Renal cortex interstitium (tissue), 11 donors: ENCODE measurements around the gene FOXN4. TPM values are rescaled to one million over a fixed set of nuclear protein-coding genes. Genes with fewer than 3 reads are reported as not detected.
A peak's percentile ranks its signal among the peaks of the same experiment; 100 is the strongest.

Source experiments
- DNase-seq, 11 donors: peaks; one replicate each; pipeline ENCODE4 v3.0.0-alpha.2; 2013; ENCODE audit warnings: low read depth in 9 of 11, low spot score in 4 of 11; ENCODE audit errors: extremely low read depth in 1 of 11
- polyA plus RNA-seq, 3 donors: library from polyadenylated mRNA; unstranded; fragments of 120-200 nt; gene quantifications; one replicate each; pipeline ENCODE4 v1.2.1, GENCODE V29; 2013; ENCODE audit not compliant: insufficient read length in 3 of 3

Gene FOXN4
- polyA plus RNA-seq, 3 donors = 1.7 to 2.2 (median 1.8) TPM

DNA sequence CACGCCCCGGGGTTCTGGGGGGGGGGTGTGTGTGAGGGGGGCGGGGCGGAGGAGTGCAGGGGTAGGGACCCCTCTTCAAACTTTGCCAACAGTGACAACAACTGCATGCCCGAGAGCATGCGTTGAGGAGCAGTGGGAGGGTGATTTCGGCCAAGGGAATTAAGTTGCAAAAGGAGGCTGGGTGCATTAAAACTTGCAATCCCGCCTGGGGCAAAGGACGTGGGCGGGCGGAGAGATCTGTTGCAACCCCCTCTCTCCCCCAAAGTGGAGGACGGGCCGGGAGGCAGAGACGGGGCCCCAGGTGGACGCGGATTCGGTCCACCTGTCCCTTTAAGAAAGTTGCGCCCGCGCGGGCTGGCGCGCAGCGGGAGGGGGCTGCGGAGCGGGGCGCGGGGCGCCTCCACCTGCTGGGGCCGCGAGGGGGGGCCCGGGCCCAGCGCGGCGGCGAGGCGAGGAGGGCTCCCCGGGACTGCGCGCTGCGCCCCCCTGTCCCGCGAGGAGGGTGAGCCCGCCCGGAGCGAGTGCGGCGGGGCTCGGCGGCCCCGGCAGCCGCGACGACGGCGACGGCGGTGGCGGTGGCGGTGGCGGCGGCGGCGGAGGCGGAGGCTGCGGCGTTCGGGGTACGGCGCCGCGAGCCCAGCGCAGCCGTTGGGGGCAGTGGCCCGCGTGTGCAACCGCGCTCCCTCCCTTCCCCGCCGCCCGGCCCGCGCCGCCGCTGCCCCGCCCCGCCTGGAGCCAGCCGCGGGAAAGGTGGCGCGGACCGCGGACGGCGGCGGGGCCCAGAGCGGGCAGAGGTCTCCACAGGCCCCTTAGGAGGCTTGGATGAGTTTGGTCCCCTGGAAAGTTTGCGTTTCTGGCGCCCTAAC, 530 bp upstream of the FOXN4 start:
- peak in 2 of 11 donors; percentile 18 to 22 for DNase-seq

DNA sequence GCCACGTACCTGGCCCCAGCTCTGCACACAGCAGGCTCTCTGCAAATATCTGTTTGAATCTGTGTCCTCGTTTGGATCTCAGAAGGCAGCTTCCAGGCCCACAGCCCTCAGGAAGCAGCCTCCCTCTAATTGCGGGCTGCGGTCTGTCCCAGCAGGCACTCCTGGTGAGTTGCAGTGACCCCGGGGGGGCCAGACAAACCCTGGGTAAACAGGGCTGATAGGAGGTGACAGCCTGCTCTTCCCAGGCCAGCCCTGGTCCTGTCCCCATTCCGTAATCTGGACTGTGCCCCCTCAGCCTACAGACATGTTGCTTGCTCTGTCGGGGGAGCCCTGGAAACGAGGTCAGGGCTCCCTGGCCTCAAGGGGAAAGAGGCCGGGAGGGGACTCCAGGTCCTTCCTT, 2.0 kb downstream of the FOXN4 start:
- no peak for DNase-seq

DNA sequence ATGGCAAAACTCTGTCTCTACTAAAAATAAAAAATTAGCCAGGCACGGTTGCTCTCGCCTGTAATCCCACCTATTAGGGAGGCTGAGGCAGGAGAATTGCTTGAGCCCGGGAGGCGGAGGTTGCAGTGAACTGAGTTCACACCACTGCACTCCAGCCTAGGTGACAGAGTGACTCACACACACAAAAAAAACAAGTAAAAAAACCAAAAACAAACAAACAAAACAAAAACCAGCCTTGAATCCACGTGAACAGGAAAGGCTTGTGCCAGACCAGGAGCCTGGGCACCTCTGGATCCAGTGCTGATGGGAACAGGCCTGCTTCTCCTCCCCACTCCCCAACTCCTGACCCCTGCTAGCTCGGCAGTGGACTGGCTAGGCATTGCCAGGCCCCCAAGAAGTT, 3.5 kb downstream of the FOXN4 start:
- no peak for DNase-seq

DNA sequence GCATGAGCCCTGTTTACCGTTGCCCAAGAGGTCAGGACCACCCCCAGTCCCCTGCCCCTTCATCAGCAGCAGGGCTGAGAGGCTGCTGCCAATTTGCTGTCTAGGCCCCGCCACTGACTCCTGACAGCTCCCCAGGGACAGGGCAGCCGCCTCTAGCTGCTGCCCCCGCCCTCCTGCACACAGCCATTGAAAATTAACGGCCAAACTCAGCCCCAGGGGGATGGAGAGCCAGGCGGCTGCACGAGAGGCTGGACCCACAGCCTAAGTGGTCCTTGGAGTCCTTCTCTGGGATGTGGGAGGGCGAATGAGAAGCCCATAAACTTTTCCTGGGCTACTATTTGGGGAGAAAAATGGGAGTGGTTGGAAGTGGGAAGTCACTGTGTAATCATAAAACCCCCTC, 4.6 kb downstream of the FOXN4 start:
- DNase-seq = no peak

DNA sequence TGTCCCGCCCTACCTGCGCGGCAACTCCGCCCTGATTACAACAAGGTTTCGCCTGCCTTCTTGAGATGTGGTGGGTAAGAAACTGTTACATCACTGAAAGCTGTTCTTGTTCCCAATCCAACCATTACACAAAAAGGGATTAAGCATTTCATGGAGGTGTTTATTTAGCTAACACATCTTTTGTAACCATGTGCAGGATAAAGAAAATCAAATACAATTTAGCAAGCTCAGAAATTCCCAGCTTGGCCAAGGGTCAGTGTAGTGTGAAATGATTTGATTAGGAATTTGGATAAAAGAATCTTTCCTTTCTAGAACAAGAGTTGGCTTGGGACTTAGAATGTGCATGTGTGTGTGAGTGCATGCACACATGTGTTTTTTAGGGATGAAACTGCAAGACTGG, 6.3 kb downstream of the FOXN4 start:
- no peak for DNase-seq

DNA sequence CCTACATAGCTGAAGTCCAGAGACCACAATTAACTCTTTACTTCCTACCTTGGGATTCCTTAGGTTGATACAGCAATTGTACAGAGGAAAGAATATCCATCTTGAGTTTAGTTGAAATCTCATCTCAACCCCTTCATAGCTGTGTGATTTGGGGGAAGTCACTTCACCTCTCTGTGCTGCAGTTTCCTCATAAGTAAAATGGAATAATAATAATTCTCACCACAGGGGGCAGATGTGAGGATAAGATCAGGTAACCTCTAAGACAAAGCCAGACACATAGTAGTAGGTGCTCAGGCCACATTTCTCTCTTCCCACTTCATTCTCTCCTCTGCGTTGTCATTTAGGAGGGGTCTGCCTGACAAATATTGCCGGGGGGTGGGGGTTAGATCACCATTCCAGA, 6.7 kb downstream of the FOXN4 start:
- DNase-seq = no peak

DNA sequence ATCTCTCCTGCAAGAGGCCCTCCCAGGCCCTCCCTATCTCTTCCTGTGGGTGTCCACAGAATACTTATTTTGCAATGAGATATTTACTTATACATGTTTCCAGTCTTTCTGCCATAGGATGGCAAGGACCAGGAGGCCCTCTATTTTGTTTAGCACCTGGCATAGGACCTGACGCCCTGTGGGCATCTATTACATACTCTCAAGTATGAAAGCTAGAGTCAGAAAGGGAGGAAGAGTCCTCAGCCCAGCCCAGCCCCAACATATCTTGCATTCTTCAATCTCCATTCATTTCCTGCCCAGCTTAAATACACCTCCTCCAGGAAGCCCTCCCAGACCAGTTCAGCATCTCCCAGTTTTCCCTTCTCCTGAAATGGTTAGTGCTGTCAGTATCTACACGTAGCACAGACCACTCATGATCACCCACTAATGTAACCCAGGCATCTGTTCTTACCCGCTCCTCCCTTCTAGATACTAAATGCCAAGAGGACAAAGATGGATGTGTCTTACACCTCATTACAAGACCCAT, 7.4 kb downstream of the FOXN4 start:
- DNase-seq = no peak

DNA sequence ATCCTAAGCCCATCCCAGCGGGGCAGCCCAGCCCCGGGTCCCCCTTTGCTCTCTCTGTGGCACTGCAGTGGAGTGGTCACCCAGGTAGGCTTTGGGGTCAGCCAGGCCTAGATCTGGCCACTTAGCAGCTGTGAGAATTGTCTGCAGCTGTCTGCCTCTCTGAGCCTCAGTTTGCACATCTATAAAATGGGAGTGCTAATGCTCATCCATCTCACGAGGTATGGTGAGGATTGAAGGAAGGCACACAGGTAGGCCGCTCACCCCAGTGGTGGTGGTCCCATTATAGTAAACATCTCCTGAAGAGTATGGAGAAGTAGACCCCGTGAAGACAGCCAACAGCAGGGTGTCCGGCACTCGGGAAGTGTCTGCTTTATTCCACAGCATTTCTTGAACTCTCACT, 9.2 kb downstream of the FOXN4 start:
- no peak for DNase-seq

DNA sequence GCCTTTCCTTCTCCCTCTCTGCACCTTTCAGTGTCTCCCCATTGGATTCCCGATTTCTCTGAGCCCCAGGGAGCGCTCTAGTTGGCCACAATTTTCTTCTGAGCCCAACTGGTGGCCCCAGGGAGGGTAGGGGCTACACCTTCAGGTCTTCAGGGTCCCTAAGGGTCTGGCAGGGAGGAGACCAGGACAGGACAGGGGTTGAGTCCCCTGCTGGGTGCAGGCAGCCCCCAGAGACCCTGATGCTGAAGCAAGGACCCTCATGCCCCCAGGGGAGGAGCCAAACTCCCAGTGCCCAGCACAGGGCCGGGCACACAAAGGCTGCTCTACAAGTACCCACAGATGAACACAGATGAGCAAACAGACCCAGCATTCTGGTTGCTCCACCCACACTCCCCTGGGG, 12.7 kb downstream of the FOXN4 start:
- no peak for DNase-seq

DNA sequence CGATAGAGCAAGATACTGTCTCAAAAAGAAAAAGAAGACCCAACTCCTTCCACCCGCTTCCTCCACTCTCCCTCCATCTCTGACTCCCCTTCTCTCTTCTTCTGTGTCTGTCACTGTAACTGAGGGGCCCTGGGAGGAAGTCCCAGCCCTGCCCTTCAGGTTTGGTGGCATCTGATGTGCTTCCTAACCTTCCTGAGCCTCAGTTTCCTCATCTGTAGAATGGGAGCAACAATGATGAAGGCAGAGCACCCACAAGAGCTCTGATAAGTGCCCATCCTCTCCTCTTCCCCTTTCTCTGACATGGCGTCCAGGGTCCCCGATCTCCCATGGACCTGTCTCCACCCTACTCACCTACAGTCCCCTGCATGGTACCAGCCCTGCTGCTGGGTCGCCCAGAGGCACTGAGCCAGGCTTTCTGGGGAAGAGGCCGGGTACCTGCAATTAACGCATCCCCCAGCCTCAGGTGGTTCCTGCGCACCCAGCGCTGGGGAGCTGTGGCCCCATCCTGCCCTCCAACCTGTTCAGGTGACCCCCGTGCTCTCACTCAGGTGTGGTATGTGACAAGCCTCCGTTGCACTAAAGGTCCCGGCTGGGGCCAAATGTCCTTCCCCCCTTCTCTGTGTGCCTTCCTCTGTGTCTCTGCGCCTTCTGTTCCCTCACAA, 13.2 kb downstream of the FOXN4 start:
- no peak for DNase-seq

DNA sequence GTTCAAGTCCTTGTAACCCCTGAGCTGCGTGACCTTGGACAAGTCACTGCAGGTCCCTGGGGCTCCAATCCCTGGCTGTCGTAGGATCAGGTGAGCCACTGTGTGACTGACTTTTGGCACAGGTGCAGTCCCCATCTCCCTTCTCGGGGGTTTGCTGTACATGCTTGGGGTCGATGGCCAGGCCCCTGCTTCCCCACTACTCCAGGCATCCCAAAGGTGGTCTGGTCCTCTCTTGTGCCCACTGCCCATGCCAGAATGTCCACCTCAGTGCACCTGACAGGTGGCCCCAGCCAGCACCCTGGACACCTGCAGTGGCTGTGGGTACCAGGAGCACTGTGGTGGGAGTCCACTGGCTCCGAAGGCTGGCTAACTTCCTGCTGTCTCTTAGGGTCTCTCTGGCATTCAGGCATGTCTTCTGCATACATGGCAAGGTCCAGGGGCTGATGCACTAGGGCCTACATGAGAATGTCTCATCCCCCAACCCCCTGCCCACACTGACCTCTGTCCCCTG, 14.7 kb downstream of the FOXN4 start:
- DNase-seq = no peak

DNA sequence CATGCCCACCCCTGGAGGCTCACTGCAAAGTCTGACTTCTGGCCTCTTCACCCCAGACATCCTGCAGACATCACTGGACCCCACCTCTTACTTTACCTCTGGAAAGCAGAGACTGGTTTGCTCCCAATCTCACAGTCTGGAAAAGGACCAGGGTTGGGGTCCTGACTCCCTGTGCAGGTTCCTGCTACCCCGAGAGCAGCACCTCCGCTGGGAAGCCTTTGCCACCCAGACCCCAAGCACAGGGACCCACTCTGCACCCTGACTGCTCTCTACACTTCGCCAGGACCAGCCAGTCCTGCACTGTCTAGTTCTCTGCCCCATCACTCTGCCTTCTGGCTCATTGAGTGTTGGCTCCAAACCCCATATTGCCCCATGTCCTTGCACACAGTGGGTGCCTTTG, 16.0 kb downstream of the FOXN4 start:
- no peak for DNase-seq

DNA sequence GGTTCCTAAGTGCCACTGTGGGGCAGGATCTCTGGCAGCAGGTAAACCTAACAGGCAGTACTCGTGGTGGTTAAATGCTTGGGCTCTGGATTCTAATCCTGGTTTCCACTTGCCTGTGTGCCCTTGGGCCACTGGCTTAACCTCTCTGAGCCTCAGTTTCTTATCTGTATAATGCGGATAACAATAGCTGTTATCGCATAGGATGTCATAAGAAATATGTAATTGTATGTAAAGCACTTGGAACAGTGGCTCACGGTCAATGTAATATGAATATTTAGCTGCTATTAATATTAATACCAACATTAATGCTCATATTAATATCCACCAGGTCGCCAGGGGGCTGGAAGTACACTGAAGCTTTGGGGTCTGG, 16.8 kb downstream of the FOXN4 start:
- DNase-seq = no peak

DNA sequence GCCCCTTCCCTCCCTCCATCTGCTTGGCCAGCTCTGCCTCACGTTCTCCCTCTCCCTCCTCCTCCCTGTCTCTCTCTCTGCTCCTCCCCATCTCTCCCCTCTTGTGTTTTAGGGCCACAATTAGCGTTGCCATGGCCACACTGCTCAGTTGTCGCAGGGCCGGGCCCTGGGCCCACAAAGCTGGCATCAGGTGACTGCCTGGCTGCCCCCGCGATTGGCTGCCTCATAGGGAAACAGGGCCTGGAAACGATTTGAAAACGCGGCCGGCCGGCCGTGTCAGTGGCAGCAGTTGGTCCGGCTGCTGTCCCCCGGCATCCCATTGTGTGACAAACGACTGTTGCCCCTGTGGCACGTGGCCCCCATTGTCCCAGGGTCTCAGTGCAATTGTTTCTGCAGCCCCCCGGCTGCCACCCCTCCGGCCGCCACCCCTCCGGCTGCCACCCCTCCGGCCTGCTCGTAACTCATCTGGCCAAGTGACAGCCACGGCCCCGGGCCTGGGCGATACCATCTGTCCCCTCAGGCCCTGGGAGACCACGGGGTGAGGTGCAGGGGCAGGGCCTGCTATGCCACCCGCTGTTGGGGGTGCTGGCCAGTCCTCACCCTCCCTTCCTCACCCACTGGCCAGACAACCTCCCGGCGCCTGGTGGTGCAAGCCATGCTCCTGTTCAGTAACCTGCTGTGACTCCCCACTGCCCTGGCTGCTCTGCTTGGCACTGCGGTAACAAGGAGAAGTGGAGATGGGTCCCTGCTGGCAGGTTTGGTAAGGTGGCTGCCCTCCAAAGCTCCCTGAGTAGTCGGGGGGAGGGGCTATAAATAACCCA, 17.4 kb downstream of the FOXN4 start:
- DNase-seq = peak in 10 of 11 donors; percentile 60 to 87 (median 78)

DNA sequence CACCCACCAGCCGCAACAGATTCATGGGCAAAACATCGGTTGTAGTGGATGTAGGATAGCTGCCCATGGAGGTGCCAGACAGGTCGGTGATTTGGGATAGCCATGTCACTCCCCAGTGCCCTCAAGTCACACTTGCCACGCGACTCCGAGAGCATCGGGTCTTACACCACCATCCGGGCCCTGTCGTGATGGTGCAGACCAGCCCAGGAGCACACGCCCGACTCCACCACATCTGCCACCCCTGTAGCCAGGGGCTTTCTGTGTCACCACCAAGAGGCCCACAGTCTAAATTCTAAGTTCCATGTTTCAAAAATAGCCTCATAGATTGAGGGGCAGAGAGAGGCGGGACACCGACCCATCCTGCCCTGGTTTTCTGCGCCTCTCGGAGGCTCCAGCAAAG, 18.0 kb downstream of the FOXN4 start:
- DNase-seq = no peak

DNA sequence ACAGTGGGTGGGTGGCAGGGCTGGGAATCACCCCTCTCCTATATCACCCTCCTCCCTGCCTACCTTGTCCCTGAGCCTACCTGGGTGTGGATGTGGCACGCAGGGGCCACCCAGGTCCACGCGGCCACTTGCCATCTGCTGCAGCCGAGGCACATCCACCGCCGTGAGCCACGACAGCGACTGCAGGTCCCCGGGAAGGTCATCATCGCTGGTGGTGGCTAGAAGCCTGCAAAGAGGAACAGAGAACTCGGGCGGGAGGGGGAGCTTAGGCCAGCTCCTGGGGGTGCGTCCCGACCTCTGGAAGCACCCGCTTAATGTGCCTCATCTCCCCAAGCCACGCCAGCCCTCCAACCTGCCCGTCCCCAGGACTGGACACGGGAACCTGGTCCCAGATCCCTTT, 19.0 kb downstream of the FOXN4 start:
- no peak for DNase-seq

DNA sequence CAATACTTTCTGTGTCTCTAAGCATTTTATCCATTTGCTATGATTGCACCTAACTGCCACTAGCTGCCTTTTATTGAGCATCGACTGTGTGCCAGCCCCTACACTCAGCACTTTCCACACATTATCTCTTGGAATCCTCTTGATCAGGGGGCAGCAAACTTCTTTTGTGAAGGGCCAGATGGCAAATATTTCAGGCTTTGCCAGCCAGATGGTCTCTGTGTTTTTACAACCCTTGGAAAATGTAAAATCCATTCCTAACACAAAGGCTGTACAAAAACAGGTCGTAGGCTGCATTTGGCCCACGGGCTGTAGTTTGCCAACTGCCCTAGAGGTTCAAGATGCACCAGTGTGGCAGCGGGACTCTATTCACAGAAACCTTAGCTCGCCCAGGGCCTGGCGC, 19.5 kb downstream of the FOXN4 start:
- no peak for DNase-seq

DNA sequence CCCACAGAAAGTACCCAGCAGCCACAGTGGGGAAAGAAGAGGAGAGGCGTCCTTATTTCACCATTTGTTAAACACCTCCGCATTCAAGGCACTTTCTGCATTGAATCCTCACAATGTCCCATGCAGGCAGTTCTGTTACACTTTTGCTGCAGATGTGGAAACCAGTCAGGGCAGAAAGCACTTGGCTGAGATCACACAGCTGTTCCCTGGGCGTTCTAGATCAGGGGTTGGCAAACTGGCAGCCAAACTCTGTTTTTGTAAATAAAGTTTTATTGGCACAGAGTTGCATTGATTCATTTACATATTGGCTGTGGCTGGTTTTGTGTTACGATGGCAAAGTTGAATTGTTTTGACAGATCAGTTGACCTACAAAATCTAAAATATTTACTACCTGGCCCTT, 20.1 kb downstream of the FOXN4 start:
- no peak for DNase-seq

DNA sequence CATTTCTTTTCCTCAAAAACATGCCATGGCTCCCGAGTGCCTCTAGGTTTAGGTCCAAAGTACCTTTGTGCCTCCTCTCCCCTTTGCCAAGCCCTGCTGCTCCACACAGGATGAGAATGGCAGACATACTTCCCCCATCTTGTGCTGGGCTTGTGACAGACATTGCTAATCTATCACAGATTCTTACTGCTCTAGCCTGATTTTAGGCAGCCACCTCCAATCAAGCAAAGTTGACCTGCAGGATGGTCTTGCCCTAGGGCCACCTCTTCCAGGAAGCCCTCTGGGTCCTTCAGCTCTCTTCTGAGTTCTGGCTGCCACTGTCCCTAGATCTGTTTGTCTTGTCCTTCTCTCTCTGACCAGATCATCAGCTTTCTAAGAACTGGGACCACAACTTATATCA, 20.5 kb downstream of the FOXN4 start:
- DNase-seq = no peak
